Raji (cell line): ENCODE data around the gene SMARCD1.

ENCODE experiments used
- POLR2A ChIP-seq: IDR thresholded peaks from 2 replicates; pipeline ENCODE4 v1.6.1; 2011; ENCODE audit warnings: low read depth, low read length, control low read depth; ENCODE audit not compliant: insufficient read depth

SMARCD1 gene

DNA sequence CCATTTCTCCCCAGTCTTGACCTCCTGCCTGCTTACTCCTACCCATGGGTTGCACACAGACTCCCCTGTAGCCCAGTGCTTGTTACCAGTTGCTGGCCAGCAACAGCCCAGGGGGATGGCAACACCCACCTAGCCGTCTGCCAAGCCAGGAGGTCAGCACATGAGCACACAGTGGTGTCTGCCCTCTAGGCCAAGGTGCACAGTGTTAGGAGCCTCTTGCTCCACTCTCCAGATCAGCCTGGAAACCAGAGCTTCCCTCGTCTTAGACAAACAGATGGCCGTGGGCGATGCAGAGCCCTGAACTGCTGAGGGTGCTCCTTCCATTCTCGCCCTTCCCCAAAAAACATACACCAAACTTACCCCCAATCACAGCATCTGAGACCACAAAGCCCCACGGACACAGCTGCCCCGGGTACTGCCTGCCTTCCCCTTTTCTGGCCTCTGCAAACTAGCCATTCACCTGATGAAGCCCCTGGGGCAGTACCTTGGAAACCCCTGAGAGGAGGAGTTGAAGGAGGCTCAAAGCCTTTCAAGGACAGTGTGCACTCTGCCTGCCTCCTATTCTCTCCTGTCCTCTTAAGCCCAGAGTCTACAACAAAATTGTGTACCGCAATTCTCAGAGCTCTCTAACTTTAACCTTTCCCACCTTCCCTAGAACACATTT lies 17.6 kb downstream of the SMARCD1 start:
- no peak for TF ChIP-seq POLR2A

DNA sequence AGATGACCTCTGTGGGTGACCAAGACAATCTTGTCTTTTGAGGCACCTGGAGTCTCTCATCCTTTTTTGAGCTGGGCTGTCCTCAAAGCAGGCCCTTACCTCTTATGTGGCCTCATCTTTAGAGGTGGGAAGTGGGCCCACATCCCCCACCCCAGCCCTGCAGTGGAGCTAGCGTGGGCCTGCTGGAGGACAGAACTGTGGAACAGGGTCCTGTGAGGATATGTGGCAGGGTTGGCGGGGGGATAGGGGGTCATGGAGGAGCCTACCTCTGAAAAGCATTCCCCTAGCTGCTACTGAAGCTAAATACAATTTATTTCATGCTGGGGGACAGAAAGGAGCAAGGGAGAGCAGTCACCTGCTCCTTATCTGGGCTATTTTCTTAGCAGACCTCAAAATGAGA lies 18.2 kb downstream of the SMARCD1 start:
- no peak for TF ChIP-seq POLR2A

DNA sequence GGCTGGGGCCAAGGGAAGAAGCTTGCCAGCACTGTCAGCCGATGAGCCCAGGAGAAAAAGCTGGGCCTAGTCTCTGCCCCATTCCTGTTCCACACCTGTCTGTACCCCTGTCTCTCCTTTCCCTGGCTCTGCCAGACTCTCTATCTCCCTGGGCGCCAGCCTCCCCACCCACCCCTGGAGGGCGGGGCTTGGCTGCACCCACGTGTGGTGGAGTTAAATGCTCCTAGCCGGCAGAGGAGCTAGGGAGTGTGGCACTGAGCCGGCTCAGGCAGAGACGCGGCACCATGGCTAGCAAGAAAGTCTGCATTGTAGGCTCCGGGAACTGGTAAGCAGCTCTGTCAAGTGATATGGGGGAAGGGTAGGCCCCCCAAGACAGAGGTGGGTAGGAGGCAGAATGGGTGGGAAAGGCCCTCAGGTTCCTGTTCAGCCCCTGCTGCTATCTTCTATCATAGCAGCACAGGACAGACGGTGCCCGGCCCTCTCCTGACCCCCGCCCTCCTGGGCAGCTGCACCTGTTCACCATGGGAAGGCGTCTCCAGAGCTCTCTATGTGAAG lies 18.7 kb downstream of the SMARCD1 start, which contains the start of gene GPD1:
GPD1 (plus strand) TSS at position 242 of the 555 bp plus-strand sequence; CDS start at position 285, 43 bp downstream.
- no peak for TF ChIP-seq POLR2A

DNA sequence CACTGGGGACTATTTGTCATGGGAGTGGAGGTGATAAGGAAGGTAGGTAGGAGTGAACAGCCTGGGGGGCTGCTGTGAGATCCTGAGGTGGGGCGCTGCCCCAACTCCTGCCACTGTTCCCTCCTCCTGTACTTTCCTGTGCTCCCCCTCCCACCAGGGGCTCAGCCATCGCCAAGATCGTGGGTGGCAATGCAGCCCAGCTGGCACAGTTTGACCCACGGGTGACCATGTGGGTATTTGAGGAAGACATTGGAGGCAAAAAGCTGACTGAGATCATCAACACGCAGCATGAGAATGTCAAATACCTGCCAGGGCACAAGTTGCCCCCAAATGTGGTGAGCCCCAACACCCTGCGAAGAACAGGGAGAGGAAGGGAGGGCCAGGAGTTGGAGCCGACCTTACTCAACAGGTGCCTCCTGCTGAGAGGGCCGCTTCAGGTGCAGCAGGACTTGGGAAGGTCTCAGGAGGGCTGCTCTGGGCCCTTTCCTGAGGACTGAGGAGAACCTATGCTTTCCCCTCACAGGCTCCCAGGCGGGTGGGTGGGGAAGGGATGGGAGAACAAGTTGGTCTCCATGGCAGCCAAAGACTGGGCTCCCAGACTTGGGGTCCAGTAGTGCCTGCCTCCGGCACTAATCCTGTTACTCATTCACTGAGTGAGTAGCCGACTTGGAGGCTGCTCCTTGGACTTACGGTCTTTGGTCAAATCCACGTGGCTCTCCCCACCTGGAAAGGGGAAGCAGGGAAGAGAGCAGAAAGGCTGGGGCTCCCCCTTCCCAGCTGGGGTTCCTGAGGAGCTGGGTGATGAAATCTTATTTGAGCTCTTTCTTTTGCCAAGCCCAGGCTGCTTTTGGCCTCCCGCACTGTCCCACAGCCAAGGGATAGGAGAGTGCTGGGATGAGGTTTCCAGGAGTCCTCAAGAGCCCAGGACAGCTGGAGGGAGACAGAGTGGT lies 19.6 kb downstream of the SMARCD1 start:
- no peak for TF ChIP-seq POLR2A

DNA sequence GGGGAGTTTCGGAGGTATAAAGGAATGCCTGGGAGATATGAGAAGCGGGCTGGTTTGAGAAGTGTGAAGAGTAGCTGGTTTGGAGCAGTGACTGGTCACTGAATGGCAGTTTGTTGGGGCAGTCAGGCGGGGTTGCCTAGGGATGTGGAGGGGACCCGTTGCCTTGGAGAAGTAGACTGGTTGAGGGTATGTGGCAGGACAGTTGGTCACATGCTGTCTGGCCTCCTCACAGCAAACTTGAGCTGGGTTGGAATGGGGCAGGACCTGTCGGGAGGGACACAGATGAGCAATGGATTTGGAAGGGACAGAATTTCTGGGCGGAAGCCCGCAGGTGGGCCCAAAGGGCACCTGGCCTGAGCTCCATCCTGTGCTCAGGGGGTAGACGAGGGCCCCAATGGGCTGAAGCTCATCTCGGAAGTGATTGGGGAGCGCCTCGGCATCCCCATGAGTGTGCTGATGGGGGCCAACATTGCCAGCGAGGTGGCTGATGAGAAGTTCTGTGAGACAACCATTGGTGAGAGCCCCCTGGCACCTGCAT lies 20.8 kb downstream of the SMARCD1 start:
- TF ChIP-seq POLR2A = no peak

DNA sequence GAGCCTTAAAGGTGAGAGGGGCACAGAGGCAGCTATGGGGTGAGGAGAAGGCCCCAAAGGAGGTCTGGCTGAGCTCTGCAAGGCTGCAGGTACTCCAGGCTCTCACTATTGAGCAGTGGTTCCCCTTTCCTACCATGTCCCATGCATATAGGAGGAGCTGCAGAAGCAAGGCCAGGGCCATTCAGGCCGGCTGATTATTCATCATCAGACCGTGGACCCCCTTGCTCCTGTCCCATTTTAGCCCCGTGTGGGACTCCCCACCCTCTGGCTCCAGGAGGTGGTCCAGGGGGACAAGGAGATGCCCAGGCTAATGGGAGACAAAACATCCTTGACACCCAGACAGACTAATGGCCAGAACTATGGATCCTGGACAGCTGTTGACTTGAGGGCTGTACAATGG lies 21.8 kb downstream of the SMARCD1 start:
- TF ChIP-seq POLR2A = no peak

DNA sequence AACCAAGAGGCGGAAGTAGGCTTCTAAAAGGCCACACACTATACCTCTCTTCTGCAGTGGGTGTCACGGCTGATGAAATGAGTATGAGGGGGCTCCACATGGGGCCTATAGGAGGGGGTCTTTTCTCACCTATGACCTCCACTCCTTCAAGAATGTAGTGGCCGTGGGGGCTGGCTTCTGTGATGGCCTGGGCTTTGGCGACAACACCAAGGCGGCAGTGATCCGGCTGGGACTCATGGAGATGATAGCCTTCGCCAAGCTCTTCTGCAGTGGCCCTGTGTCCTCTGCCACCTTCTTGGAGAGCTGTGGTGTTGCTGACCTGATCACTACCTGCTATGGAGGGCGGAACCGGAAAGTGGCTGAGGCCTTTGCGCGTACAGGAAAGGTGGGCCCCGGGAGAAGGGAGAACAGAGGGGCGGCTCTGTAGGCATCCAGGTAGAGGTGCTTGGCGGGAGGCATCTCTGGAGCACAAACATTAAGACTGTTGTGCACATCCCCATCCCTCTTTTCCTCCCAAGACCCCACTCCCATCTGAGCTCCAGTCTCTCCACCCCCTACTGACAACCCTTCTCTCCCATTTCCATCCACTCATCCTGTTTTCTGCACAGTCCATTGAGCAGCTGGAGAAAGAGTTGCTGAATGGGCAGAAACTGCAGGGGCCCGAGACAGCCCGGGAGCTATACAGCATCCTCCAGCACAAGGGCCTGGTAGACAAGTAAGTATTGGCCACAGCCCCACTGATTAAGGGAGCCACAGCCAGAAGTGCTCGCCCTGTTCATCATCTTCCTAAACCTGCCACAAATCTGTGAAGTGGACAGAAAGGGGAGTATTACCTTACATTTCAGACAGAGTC lies 22.5 kb downstream of the SMARCD1 start:
- TF ChIP-seq POLR2A = no peak

DNA sequence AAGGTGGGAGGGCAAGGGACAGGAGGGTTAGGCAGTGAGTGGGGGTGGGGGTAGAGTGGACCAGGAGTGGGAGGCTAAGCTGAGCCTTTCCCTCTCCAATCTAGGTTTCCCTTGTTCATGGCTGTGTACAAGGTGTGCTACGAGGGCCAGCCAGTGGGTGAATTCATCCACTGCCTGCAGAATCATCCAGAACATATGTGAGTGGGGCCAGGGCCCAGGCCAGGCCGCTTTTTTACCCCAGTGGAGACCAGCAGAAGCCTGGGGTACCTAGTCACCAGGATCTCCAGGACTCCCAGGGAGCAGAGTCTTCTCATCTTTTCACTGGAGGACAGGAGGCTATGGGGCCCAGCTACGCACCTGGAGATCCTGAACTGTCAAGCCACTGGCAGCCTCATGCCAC lies 24.2 kb downstream of the SMARCD1 start:
- no peak for TF ChIP-seq POLR2A

DNA sequence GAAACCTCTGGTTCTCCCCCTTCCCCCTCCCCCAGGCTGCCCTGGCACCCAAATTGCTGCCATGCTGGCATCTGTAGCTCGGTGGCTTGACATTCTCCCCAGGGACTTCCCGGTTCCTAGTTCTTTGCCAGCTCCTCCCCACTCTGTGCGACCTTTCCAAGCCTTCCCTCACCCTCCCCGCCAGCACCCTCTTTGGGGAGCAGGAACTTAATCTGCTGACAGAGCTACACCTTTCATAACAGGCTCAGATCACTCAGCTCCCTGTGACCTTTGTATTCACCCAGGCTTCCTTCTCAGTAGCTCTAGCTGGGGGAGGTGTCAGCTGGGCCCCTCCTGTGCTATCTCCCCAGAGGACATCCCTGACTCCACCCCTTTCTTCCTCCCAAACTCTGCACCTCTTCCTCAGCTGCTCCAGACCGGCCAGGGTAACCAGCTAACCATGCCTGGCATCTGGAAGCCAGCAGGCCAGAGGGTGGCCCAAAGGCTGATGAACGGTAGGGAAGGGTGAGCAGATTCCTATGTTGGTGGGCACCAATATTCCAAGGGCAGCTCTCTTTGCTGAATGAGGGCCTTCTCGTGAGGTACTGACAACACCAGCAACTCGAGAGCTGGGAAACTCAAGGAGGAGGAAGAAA lies 25.1 kb downstream of the SMARCD1 start:
- TF ChIP-seq POLR2A = no peak

DNA sequence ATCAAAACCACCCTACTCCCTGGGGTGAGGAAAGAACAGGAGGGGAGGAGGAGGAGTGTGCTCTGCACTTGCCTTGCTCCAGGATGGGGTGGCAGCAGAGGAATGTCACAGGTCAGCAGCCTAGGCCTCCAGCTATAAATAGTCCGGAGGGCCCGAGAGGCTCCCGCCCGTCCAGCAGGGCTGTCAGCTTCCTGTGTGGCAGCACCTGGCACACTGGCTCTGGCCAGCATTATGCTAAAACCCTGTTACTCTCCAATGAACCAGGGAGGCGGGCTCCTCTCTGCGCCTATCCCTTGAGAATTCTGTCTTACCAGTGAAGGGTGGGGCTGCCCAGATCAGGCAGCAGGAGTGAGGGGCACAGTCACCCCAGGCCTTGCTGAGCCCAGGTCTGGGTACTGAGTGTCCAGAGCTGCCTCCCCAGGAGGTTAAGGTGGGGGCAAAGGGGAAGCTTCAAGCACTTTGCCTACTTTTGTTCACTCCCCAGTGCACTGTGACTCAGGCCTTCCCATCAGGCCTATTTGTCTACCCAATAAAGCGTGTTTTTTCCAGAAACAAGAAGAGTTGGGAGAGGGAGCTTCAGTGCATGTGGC lies 25.7 kb downstream of the SMARCD1 start:
- TF ChIP-seq POLR2A = peak; percentile 14; the same call in 1 of the 2 replicates

DNA sequence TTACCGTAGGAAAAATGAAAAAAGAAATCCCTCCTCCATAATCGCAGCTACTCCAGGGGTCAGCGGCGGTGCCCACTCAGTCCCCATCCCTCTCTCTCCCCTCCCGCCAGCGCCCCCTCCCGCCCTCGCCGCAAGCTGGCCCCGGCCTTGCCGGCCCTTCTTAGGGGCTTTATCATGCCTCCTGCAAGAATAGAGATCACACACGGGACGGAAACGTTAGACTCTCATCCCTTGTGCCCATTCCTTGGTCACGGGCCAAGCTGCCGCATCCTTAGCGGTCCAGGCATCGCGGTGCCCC lies 26.2 kb downstream of the SMARCD1 start:
- TF ChIP-seq POLR2A = no peak

DNA sequence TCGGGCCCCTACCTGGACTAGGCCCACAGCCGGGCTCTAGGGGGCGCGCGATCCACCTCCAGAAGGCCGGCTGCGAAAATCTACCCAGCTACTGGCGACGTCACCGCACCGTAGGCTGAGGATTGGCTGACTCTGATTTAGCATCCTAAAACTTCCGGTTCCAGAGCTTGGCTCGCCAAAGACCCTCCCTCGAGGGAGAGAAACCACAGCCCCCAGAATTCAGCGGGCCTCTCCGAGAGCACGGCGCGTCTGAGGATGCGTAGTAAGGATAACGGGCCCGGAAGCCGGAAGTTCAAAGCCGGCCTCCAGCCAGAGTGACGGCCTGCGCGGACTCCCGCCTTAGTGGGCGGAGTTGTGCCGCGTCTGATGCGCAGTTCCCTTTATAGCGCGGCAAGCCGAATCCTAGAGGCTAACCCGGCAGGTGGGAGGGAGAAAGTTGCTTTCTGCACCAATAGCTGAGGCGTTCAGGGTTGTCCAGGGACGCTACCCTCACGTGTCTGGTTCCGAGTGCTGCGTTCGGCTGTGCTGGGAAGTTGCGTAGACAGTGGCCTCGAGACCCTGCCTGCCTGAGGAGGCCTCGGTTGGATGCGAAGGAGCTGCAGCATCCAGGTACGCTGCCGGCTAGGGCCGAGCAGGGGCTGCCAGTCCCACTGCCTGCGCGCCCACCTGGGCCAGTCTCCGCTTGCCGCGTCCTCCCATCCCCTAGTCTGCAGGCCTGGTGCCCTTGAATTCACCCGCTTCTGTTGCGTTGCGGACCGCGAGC lies 26.7 kb downstream of the SMARCD1 start, which contains the start of gene COX14:
COX14 (plus strand) TSS at position 544 of the 763 bp plus-strand sequence. CDS start 7,808 bp downstream, outside the sequence.
- peak; percentile 97 for TF ChIP-seq POLR2A
